NOMO-1 treated with dmso at 0.1 percent for 144 hours (cell line): Measurements from ENCODE around the gene ST6GALNAC3.

Experiments used
- DNase-seq: peaks from one replicate; lab custom pipeline; 2025; ENCODE audit not compliant: unreplicated experiment; lab: John Stamatoyannopoulos, UW

The ST6GALNAC3 gene

GRCh38 chr1:76140227-76140626 is 65.7 kb downstream of the ST6GALNAC3 start:
- DNase-seq, result no peak

- DNase-seq, result no peak
Measured at GRCh38 chr1:76141929-76142328, 67.4 kb downstream of the ST6GALNAC3 start.

GRCh38 chr1:76142771-76143540 is 68.4 kb downstream of the ST6GALNAC3 start:
- DNase-seq, result no peak

GRCh38 chr1:76144247-76144646 is 69.7 kb downstream of the ST6GALNAC3 start:
- no peak for DNase-seq

- DNase-seq, result no peak
Measured at GRCh38 chr1:76145332-76145731, 70.8 kb downstream of the ST6GALNAC3 start.

- DNase-seq, result no peak
Measured at GRCh38 chr1:76146184-76146583, 71.6 kb downstream of the ST6GALNAC3 start.

- no peak for DNase-seq
Measured at GRCh38 chr1:76147917-76148316, 73.4 kb downstream of the ST6GALNAC3 start.

- DNase-seq, result no peak
Measured at GRCh38 chr1:76148460-76148859, 73.9 kb downstream of the ST6GALNAC3 start.

GRCh38 chr1:76153841-76154205 is 79.3 kb downstream of the ST6GALNAC3 start:
- DNase-seq, result no peak

GRCh38 chr1:76154206-76154956 is 79.8 kb downstream of the ST6GALNAC3 start:
- DNase-seq, result peak; percentile 50

GRCh38 chr1:76156987-76157386 is 82.4 kb downstream of the ST6GALNAC3 start:
- DNase-seq, result no peak

GRCh38 chr1:76158126-76158525 is 83.6 kb downstream of the ST6GALNAC3 start:
- no peak for DNase-seq

- no peak for DNase-seq
Measured at GRCh38 chr1:76160225-76160624, 85.7 kb downstream of the ST6GALNAC3 start.

GRCh38 chr1:76161451-76161850 is 86.9 kb downstream of the ST6GALNAC3 start:
- no peak for DNase-seq

GRCh38 chr1:76162254-76162653 is 87.7 kb downstream of the ST6GALNAC3 start:
- DNase-seq, result no peak

- DNase-seq, result no peak
Measured at GRCh38 chr1:76164165-76164564, 89.6 kb downstream of the ST6GALNAC3 start.

- no peak for DNase-seq
Measured at GRCh38 chr1:76170084-76170483, 95.5 kb downstream of the ST6GALNAC3 start.

- DNase-seq, result no peak
Measured at GRCh38 chr1:76170513-76170912, 96.0 kb downstream of the ST6GALNAC3 start.

- DNase-seq, result no peak
Measured at GRCh38 chr1:76176000-76176399, 101.5 kb downstream of the ST6GALNAC3 start.

- DNase-seq, result no peak
Measured at GRCh38 chr1:76177615-76178014, 103.1 kb downstream of the ST6GALNAC3 start.

GRCh38 chr1:76179219-76179698 is 104.7 kb downstream of the ST6GALNAC3 start:
- no peak for DNase-seq

- no peak for DNase-seq
Measured at GRCh38 chr1:76185207-76185606, 110.7 kb downstream of the ST6GALNAC3 start.
